AG04450 (cell line): ENCODE results near the gene APBB2. TPM values are rescaled to one million over a fixed set of nuclear protein-coding genes. Genes with fewer than 3 reads are reported as not detected.

Experiments
- CTCF ChIA-PET: fragments of 300-600, 350-600 bp; formaldehyde crosslinking; extraction: SDS; loops from one replicate; lab custom pipeline; 2022; ENCODE audit warnings: antibody characterized with exemption, inconsistent platforms; lab: Charles Lee
- POLR2A ChIA-PET: fragments of 350-600 bp; formaldehyde crosslinking; extraction: SDS; loops from one replicate; lab custom pipeline; 2021; ENCODE audit warnings: antibody characterized with exemption, inconsistent platforms; lab: Yijun Ruan, JAX
- DNase-seq: peaks from one replicate; pipeline ENCODE4 v3.0.0-alpha.2; 2011; ENCODE audit warnings: low read depth, low spot score
- H3K27ac ChIP-seq: one replicate; pipeline ENCODE4 v1.5.1; 2012; ENCODE audit warnings: low read depth, low read length, control low read depth
- H3K27me3 ChIP-seq: one replicate; pipeline ENCODE4 v1.6.0; 2012; ENCODE audit warnings: low read length; ENCODE audit not compliant: control insufficient read depth, insufficient read depth
- H3K4me3 ChIP-seq: 2 replicates; pipeline ENCODE4 v1.5.1; 2011; ENCODE audit warnings: mild to moderate bottlenecking, low read depth, low read length, control low read depth
- H3K9me3 ChIP-seq: 2 replicates; pipeline ENCODE4 v1.5.1; 2012; ENCODE audit warnings: low read length; ENCODE audit not compliant: control insufficient read depth, insufficient read depth
- polyA plus RNA-seq: library from polyadenylated mRNA; depleted of rRNA; stranded (reverse); fragments of >200 nt; gene quantifications from 2 replicates; pipeline ENCODE4 v1.2.3, GENCODE V29; 2011
- TF ChIP-seq, protein P1 (sequence below): IDR thresholded peaks from 2 replicates; pipeline ENCODE4 v1.5.1; 2011; ENCODE audit warnings: low read depth, low read length, control low read depth, inconsistent platforms

Gene APBB2
- polyA plus RNA-seq, 1 experiment = 52.7 TPM

DNA sequence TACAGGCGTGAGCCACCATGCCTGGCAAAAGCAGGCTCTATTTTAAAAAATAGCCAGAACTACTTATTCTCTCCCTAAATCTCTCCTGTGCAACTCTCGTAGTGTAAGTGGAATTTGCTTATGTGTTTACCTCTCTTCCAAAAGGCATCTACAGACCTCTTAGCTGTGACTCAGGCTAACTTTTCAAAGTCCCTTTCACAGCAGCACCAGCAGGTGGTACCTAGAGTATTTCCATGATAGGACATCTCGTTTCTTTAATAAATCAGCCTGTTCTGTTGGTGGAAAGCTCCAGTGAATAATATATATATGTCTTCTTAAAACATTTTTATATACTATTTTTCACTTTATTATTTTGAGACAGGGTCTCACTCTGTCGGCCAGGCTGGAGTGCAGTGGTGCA, 375.6 kb downstream of the APBB2 start:
- H3K4me3 ChIP-seq = no peak overlapping the region
- H3K27me3 ChIP-seq = no peaks in the 10 kb centered on the region
- no peak overlapping the region for H3K27ac ChIP-seq
- CTCF ChIA-PET = interaction anchor here (4.8 to 8.0 kb wide), 2 partner anchors 58 to 86 kb away, joined by 24 to 46 read pairs; no protein-coding TSS in a partner anchor
- no peak for DNase-seq
- POLR2A ChIA-PET = no interaction called here
- H3K9me3 ChIP-seq = no peaks in the 10 kb centered on the region
- TF ChIP-seq, protein P1, sequence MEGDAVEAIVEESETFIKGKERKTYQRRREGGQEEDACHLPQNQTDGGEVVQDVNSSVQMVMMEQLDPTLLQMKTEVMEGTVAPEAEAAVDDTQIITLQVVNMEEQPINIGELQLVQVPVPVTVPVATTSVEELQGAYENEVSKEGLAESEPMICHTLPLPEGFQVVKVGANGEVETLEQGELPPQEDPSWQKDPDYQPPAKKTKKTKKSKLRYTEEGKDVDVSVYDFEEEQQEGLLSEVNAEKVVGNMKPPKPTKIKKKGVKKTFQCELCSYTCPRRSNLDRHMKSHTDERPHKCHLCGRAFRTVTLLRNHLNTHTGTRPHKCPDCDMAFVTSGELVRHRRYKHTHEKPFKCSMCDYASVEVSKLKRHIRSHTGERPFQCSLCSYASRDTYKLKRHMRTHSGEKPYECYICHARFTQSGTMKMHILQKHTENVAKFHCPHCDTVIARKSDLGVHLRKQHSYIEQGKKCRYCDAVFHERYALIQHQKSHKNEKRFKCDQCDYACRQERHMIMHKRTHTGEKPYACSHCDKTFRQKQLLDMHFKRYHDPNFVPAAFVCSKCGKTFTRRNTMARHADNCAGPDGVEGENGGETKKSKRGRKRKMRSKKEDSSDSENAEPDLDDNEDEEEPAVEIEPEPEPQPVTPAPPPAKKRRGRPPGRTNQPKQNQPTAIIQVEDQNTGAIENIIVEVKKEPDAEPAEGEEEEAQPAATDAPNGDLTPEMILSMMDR = peak; percentile 17; the same call in 1 of the 2 replicates

DNA sequence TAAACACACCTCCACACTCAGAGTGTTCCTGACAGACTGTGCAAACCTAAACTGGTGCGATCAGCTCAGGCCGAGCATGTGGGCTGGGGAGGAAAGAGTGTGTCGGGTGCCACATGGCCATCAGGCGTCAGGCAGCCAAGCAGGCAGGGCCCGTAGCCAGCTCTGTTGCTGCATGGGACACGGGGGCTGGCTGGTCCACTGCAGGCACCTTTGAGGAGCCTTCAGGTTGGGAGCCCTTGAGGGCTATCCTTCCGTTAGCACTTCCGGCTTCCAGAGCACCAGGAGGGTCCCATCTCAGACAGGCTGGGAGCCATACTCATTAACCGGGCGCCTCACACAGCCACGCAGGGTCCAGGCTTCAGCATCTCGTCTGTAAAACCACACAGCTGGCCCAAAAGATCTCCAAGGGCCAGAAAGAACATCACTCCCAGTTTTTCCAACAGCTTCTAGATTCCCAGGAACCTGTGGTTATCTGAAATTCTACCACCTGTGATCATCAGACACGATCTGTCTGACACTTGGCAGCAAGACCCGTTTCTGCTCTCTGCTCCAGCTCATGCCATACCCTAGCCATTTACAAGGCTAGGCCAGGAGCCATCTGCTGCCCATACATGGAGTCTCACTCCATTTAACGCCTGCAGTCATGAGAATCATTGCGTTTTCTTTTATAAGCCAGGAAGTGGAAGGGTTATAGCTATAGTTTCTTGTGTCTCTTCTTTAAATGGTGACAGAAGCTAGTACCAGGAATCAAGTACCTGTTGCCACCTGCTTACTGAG, 377.1 kb downstream of the APBB2 start:
- ChIA-PET POLR2A (no interaction called here), CTCF (interaction anchor here (8.0 kb wide), 1 partner anchor 60 kb away, joined by 46 read pairs; no protein-coding TSS in a partner anchor)
- TF ChIP-seq, protein P1 = no peak
- Histone ChIP-seq H3K27me3 (no peaks in the 10 kb centered on the region), H3K27ac (no peak overlapping the region), H3K9me3 (no peaks in the 10 kb centered on the region), H3K4me3 (no peak overlapping the region)
- DNase-seq = no peak

DNA sequence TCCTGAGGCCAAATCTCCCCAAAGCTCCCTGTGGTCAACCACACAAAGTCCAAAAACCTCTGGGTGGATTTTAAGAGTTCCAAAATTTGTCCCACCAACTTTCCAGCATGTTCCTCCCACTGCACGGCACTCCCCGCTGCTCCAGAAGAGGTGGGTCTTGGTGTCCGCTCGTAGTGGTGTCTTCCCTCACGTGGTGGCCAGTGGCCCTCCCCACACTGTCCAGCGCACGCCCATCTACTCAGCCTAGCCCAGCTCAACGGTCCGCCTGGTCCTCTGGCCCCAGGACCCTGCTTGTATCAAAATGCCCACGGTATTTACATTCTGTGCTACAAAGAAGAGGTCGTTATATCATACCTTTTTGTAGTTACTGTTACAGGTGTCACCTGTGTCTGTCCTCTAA, 381.1 kb downstream of the APBB2 start:
- DNase-seq = no peak
- Histone ChIP-seq H3K27ac (no peak overlapping the region), H3K9me3 (no peaks in the 10 kb centered on the region), H3K27me3 (no peaks in the 10 kb centered on the region), H3K4me3 (no peak overlapping the region)
- ChIA-PET POLR2A (no interaction called here), CTCF (interaction anchor here (1.7 kb wide), 1 partner anchor 8 kb away, joined by 8 read pairs; no protein-coding TSS in a partner anchor)
- TF ChIP-seq, protein P1 = no peak

DNA sequence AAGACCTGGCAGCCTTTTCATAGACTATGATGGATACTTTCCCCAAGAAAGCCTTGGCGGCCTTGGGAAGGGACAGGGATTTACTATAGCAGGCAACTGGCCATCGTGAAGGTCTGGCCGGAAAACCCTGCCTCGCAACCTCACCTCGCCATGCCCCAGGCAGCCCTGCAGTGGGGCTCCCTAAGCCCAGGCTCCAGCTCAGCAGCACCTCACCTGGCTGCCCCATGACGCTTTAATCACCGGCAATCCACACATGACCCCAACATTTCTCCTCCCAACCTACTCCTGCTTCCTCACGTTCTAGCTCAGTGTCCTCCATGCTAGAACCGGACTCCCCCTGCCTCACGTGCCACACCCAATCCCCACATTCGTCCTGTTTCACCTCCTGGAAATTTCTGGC, 382.2 kb downstream of the APBB2 start:
- Histone ChIP-seq H3K4me3 (no peak overlapping the region), H3K27me3 (no peaks in the 10 kb centered on the region), H3K27ac (no peak overlapping the region), H3K9me3 (no peaks in the 10 kb centered on the region)
- ChIA-PET POLR2A (no interaction called here), CTCF (interaction anchor here (1.7 kb wide), 1 partner anchor 9 kb away, joined by 8 read pairs; no protein-coding TSS in a partner anchor)
- DNase-seq = no peak
- TF ChIP-seq, protein P1 = no peak
